Upper lobe of left lung (tissue), 4 donors: ENCODE results near the gene SLC25A26.

ENCODE experiments used
- EP300 ChIP-seq, 4 donors: sonication (generic); formaldehyde crosslinking; IDR thresholded peaks; one replicate each; pipeline ENCODE4 v1.5.1; 2017; ENCODE audit warnings: antibody characterized with exemption in 4 of 4, control low read depth in 2 of 4
- POLR2A ChIP-seq, 4 donors: fragments of 450-650 bp; IDR thresholded peaks; one replicate each; pipeline ENCODE4 v1.5.1; 2016 to 2017; ENCODE audit warnings: antibody characterized with exemption in 4 of 4, mild to moderate bottlenecking in 2 of 4
- POLR2AphosphoS5 ChIP-seq, 2 donors: sonication (generic); formaldehyde crosslinking; IDR thresholded peaks; one replicate each; pipeline ENCODE4 v1.5.1; 2017; ENCODE audit warnings: antibody characterized with exemption in 2 of 2
- TF ChIP-seq, protein P1 (sequence below), 6 experiments: fragments of 450-650 bp in 4 of 6; fragments of 200-600 bp in 2 of 6; sonication (generic) in 2 of 6; IDR thresholded peaks; one replicate each; pipeline ENCODE4 v1.5.1; 2016 to 2019; ENCODE audit warnings: antibody characterized with exemption in 6 of 6

DNA sequence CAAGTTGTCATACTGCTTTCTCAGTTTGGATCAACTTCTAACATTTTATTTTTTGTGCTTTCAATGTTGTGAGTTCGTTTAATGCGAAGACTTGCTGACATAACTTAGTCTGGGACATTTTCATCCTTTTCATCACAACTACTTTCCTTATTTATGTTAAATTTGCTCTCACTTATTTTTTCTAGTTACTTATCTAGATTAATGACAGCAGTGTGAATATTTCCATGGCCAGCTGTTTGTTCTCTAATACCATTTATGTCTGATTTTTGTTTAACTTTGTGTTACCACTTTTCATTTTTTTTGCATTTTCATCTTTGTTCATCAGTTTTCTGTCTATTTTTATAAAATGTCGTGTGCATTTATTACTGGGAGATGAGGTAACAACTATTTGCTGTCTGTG lies 6.2 kb downstream of the SLC25A26 start:
- TF ChIP-seq, protein P1, sequence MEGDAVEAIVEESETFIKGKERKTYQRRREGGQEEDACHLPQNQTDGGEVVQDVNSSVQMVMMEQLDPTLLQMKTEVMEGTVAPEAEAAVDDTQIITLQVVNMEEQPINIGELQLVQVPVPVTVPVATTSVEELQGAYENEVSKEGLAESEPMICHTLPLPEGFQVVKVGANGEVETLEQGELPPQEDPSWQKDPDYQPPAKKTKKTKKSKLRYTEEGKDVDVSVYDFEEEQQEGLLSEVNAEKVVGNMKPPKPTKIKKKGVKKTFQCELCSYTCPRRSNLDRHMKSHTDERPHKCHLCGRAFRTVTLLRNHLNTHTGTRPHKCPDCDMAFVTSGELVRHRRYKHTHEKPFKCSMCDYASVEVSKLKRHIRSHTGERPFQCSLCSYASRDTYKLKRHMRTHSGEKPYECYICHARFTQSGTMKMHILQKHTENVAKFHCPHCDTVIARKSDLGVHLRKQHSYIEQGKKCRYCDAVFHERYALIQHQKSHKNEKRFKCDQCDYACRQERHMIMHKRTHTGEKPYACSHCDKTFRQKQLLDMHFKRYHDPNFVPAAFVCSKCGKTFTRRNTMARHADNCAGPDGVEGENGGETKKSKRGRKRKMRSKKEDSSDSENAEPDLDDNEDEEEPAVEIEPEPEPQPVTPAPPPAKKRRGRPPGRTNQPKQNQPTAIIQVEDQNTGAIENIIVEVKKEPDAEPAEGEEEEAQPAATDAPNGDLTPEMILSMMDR (IDR thresholded peaks at IDR 0.05), result no peak
- TF ChIP-seq POLR2A (IDR thresholded peaks at IDR 0.05), result no peak
- TF ChIP-seq POLR2AphosphoS5 (IDR thresholded peaks at IDR 0.05), result no peak
- no peak for TF ChIP-seq EP300 (IDR thresholded peaks at IDR 0.05)
